ENCODE data around the gene ATP1A1.
A peak's percentile ranks its signal among the peaks of the same experiment; 100 is the strongest.

The ATP1A1 gene

GRCh38 chr1:116372191-116372590, 853 bp upstream of the ATP1A1 start:
- DNase-seq (ENCODE audit: low spot score), result no peak

GRCh38 chr1:116373431-116374352, 648 bp downstream of the ATP1A1 start:
- DNase-seq (ENCODE audit: low spot score), result no peak

- DNase-seq (ENCODE audit: low spot score), result no peak
These were observed 1.5 kb downstream of the ATP1A1 start for GRCh38 chr1:116374353-116375147.

- DNase-seq (ENCODE audit: low spot score), result no peak
These were observed 2.3 kb downstream of the ATP1A1 start for GRCh38 chr1:116375148-116375886.

- no peak for DNase-seq (ENCODE audit: low spot score)
These were observed 3.1 kb downstream of the ATP1A1 start for GRCh38 chr1:116375887-116376728.

GRCh38 chr1:116376729-116377086, 3.7 kb downstream of the ATP1A1 start:
- no peak for DNase-seq (ENCODE audit: low spot score)

GRCh38 chr1:116377541-116378529, 4.8 kb downstream of the ATP1A1 start:
- DNase-seq (ENCODE audit: low spot score), result peak; percentile 53

GRCh38 chr1:116379057-116379630, 6.1 kb downstream of the ATP1A1 start:
- DNase-seq (ENCODE audit: low spot score), result no peak

- DNase-seq (ENCODE audit: low spot score), result no peak
These were observed 6.8 kb downstream of the ATP1A1 start for GRCh38 chr1:116379674-116380498.

- no peak for DNase-seq (ENCODE audit: low spot score)
These were observed 7.6 kb downstream of the ATP1A1 start for GRCh38 chr1:116380499-116381242.

- no peak for DNase-seq (ENCODE audit: low spot score)
These were observed 9.3 kb downstream of the ATP1A1 start for GRCh38 chr1:116382321-116382720.

- DNase-seq (ENCODE audit: low spot score), result no peak
These were observed 9.9 kb downstream of the ATP1A1 start for GRCh38 chr1:116382857-116383483.

GRCh38 chr1:116386042-116386441, 13.0 kb downstream of the ATP1A1 start:
- DNase-seq (ENCODE audit: low spot score), result no peak

- DNase-seq (ENCODE audit: low spot score), result no peak
These were observed 14.5 kb downstream of the ATP1A1 start for GRCh38 chr1:116387551-116387950.

- DNase-seq (ENCODE audit: low spot score), result no peak
These were observed 15.1 kb downstream of the ATP1A1 start for GRCh38 chr1:116388122-116388521.

GRCh38 chr1:116389013-116389412, 16.0 kb downstream of the ATP1A1 start:
- no peak for DNase-seq (ENCODE audit: low spot score)

GRCh38 chr1:116389686-116390085, 16.6 kb downstream of the ATP1A1 start:
- no peak for DNase-seq (ENCODE audit: low spot score)

GRCh38 chr1:116390195-116390594, 17.2 kb downstream of the ATP1A1 start:
- DNase-seq (ENCODE audit: low spot score), result no peak

All from COLO829 (cell line).